HepG2 (cell line): ENCODE measurements around the gene PLSCR4. TPM values are rescaled to one million over a fixed set of nuclear protein-coding genes. Genes with fewer than 3 reads are reported as not detected.

Source experiments
- AFF4 ChIP-seq: sonication (generic); formaldehyde crosslinking; IDR thresholded peaks from 2 replicates; pipeline ENCODE4 v1.4.0; 2020; ENCODE audit warnings: missing genetic modification reagents
- DRAP1 ChIP-seq: IDR thresholded peaks from 2 replicates; pipeline ENCODE4 v1.6.1; 2016; ENCODE audit warnings: missing genetic modification reagents, missing compliant biosample characterization
- GABPB1 ChIP-seq: IDR thresholded peaks from 2 replicates; pipeline ENCODE4 v1.6.1; 2016; ENCODE audit warnings: mild to moderate bottlenecking, missing genetic modification reagents, moderate library complexity, missing compliant biosample characterization
- KDM5B ChIP-seq: sonication (generic); formaldehyde crosslinking; IDR thresholded peaks from 2 replicates; pipeline ENCODE4 v1.4.0; 2020; ENCODE audit warnings: missing genetic modification reagents, mild to moderate bottlenecking, borderline replicate concordance
- PAX8 ChIP-seq: sonication (generic); formaldehyde crosslinking; IDR thresholded peaks from 2 replicates; pipeline ENCODE4 v1.8.0; 2022; ENCODE audit warnings: mild to moderate bottlenecking, missing genetic modification reagents, borderline replicate concordance
- PRDM4 ChIP-seq: sonication (generic); formaldehyde crosslinking; IDR thresholded peaks from 2 replicates; pipeline ENCODE4 v1.9.0; 2021; ENCODE audit warnings: missing genetic modification reagents, borderline replicate concordance
- ZBTB2 ChIP-seq: sonication (generic); formaldehyde crosslinking; IDR thresholded peaks from 2 replicates; pipeline ENCODE4 v1.8.0; 2022; ENCODE audit warnings: low read depth, missing genetic modification reagents
- ZMYM4 ChIP-seq: sonication (generic); formaldehyde crosslinking; IDR thresholded peaks from 2 replicates; pipeline ENCODE4 v1.8.1; 2023; ENCODE audit warnings: mild to moderate bottlenecking, missing genetic modification reagents
- ZNF557 ChIP-seq: sonication (generic); formaldehyde crosslinking; IDR thresholded peaks from 2 replicates; pipeline ENCODE4 v1.4.0; 2020; ENCODE audit warnings: missing genetic modification reagents
- polyA plus RNA-seq, 8 experiments: library from polyadenylated mRNA; depleted of rRNA in 3 of 8; stranded (reverse) in 7 of 8; unstranded in 1 of 8; fragments of >200 nt; fragmentation: Illumina TruSeq in 4 of 8; extraction: Trizol in 4 of 8; gene quantifications; 2 replicates each; pipeline versions ENCODE4 v1.2.1 to v1.2.3, GENCODE V29; 2011 to 2016; ENCODE audit warnings: low read depth in 4 of 8, missing spikeins in 1 of 8, mixed read lengths in 1 of 8; ENCODE audit not compliant: insufficient read depth in 1 of 8
- total RNA-seq, 5 experiments: library from RNA; depleted of rRNA; stranded (reverse); fragments of >200 nt; fragmentation: Illumina TruSeq; extraction: Trizol; gene quantifications; 2 replicates each; pipeline ENCODE4 v1.2.3, GENCODE V29; 2016; ENCODE audit warnings: low read depth in 1 of 5

The PLSCR4 gene
- total and polyA plus RNA-seq, 2 of the 13 experiments (the other 11 are each of a cell fraction or from before 2014, with no cell fraction given): 1.5 to 59.0 TPM

DNA sequence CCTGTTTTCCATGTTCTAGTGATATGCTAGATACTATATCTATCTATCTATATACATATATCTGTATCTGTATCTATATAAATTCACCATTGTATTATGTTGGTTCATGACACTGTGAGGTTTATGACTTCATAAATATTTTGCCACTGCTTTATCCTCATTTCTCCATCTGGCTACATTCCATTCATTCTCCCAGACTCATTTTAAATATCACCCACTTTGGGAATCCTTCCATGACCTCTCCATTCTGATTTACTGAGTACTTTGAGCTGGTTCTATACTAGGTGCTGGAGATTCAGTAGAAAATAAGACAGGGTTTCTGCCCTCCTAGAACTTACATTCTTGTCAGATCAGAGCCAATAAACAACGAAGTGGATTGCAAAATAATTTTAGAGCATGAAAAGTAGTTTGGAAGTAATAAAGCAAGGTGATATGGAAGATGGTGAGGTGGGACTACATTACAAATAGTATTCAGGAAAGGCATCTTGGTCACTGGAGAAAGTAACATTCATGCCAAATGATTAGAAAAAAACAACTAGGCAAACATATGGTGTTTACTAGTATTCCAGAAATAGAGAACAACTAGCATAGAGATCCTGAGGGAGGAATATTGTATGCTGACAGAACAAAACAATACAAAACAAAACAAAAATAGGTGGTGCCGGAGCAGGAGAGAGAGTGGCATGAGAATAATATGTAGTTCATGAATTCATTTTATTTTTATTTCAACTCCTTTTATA lies 11.6 kb upstream of the PLSCR4 start (continued):
- TF ChIP-seq AFF4 (no peak), ZBTB2 (CRISPR knock-in tag) (no peak), ZNF557 (no peak), ZMYM4 (no peak), DRAP1 (CRISPR knock-in tag) (no peak), KDM5B (no peak), PRDM4 (CRISPR knock-in tag) (no peak), GABPB1 (CRISPR knock-in tag) (no peak), PAX8 (CRISPR knock-in tag) (no peak)
- TF ChIP-seq, all 625 proteins: peak for 0
